Stimulated activated naive CD4-positive, alpha-beta T cell treated with Interleukin-2 at 50 U/mL for 16 hours (primary cell): ENCODE results near the gene STARD13.

Experiments
- DNase-seq: peaks from one replicate; lab custom pipeline; 2025; lab: John Stamatoyannopoulos, UW

STARD13 gene

DNA sequence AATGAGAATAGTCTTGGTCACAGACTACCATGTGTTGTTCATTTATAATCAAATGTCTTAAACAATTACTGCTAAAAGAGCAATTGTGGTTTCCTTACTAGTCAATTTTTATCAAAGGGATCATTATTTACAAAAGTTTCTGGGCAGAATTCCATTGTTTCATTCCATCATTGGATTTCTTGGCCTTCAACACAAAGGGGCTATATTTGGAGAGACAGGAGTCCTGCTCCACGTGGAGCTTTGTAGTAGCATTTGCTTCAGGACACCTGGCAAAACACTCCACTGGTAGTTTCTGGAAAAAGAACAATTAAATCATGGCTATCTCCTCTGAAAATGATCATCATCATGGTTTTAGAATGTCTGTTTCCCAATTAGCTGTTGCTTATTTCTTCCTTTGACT lies 22.3 kb upstream of the STARD13 start:
- no peak for DNase-seq

DNA sequence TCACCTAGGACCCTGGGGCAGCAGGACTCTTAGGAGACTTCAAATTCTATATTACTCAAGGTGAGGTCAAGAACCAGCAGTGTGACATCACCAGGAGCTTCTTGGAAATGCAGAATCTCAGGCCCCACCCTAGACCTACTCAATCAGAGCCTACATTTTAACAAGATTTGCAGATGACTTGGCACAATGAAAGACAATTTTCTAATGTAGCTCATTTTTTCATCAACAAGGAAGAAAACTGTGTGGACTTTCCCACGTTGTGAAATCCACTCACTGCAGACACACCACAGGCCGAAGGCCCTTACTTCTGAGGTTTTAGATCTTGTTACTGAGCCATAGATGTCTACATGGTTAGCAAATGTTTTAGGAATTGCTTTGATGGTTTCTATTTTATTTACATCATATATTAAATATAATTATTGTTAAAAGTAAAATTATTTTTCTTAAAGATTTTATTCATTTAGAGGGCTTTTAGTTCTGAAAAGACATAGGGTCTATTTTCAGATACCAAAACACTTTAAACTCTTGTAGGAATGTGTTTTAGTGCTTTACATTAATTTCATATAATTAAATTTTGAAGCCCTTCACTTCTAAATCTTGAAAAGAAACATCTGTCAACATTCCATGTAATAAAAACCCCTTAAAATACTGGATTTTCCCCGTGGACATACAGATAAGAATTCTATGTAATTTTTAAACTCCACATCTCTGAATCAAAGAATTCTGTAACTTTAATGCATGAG lies 18.5 kb upstream of the STARD13 start:
- DNase-seq: no peak

DNA sequence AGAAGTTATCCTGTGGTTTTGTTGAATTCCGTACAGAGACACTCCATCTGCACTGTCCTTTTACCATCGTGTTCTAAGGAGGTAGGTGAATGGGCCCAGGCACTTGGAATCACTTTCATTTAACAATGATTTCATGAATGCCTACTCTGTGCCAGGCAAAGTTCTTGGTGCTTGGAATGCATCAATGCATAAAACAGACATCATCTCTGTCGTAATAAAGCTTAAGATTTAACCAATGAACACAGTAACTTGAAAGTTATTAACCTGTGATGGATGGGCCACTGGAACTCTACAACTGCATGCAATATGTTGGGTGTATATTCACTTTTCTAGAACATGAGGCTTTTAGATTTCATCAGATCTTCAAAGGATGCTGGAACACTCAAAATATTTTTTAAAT lies 14.1 kb upstream of the STARD13 start:
- DNase-seq: no peak

DNA sequence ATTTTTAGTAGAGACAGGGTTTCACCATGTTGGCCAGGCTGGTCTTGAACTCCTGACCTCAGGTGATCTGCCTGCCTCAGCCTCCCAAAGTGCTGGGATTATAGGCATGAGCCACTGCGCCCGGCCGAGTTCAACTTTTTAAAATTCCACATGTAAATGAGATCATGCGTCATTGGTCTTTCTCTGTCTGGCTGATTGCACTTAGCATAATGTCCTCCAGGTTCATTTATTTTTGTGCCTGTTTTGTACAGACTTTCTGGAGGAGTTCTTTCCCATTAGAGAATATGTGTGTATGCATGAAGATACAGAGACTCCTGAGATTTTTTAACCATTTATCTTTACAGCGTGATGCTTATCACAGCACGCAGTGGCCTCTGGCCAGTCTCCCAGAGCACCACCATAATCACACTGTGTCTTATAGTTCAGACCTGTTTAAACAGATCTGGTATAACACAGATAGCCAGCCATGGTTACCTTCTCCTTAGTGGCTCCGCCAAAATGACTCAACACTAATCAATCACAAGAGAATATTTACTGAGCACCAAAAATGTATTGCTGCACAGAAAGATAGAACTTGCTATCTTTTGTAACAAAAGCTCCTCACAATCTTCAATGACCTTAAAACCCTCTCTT lies 11.4 kb upstream of the STARD13 start:
- no peak for DNase-seq

DNA sequence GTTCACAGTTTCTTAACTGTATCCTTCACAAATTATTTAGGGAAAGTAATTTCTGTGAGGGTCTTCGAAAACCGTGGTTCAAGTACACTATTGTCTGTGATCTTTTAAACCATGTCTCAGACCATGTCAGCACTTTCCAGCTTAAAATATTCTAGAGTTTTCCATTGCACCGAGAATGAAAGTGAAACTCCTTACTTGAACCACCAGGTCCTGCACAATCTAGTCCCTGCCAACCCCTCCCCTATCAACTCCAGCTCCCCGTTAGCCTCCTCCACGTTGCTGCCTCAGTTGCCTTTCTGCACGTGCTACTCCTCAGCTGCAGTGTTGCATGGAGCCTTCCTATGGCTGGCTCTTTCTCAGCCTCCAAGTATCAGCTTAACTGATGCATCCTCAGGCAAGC lies 7.2 kb upstream of the STARD13 start:
- DNase-seq: no peak

DNA sequence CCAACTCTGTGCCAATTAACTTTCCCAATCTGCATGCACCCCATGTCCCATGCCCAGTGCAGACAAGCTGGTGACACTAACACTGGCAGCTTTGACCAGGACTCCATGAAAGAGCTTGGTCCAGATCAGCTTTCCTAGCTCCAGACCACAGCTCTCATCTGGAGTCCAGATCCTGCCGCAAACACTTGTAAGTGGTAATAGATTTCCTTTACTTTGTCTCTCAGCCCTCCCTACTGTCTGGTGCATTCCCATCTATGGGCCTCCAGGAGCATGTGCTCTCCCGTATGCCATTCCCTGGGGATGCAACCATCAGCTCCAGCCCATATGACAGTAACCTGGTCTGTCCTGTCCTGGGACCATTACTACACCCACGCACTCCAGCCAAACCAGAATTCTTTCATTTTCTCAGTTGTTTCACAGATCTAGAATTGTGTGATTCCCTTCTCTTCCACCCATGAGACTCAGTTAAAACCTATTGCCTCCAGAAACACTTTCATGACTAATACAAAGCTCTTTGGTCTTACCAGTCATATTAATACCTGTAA lies 4.9 kb upstream of the STARD13 start:
- DNase-seq: no peak

DNA sequence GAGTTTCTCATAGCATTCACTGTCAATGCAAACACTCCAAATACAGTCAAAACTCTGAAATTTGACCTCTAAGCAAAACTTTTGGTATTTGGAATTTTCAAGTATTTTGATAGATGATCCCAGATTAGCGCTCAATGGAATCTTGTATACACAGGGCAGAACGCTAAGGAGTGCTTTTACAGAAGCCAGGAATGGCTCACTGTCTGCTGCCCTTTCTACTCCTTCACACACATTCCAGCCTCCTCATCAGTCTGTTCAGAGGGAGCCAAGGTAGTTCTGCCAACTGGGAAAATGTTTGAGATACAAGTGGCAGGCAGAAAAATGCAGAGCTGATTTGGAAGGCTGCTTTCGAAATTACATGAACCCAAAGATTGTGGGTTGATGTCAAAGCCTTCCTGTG lies 4.4 kb upstream of the STARD13 start:
- no peak for DNase-seq

DNA sequence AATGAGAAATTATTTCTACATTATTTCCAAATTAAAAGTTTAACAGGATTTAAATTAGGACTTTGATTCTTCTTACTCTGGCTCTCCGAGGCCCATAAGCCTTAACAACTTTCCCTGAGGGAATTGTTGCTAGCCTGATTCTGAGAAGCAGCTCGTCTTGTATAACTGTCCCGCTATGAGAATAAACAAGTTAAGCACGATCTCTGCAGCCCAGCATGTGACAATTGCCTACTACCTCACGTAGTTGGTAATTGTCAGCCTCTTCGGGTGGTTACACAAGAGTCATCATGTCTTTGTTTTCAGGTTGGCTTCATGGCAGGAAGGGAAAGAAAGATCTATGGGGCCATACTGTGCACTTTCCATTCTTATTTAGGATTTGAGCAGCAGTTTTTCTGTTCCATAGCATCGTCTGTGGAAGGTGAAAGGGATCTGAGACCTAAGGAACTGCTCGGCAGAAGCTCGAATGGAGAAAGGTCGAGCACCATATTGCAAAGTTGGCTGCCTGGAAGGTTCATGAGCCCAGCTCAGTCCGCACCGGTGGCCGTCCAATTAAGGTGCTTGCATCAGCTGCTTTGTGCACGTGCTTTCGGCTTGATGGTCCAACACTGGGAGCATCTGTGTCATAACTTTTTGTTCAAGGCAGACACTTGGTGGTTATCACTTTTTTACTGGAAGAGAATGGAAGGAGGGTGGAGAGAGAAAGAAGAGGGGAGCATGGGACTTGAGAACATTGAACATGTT lies 1.8 kb upstream of the STARD13 start:
- no peak for DNase-seq

DNA sequence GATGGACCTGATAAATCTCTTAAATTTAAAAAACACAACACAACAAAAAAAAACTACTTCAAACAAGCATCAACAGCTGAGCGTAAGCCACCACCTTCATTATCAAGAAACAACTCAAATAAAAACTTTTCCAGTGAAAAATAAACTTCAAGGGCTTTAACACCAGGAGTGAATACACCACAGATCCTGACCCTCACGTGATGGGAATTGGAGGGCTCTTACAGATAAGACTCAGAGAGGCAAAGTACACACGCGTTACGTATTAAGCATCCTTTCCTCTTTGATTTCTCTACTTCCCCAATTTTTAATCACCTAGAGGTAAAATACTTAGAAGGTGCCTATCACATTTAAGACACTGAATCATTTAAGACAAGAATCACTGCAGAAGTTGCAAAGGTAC lies 573 bp upstream of the STARD13 start:
- DNase-seq: no peak

DNA sequence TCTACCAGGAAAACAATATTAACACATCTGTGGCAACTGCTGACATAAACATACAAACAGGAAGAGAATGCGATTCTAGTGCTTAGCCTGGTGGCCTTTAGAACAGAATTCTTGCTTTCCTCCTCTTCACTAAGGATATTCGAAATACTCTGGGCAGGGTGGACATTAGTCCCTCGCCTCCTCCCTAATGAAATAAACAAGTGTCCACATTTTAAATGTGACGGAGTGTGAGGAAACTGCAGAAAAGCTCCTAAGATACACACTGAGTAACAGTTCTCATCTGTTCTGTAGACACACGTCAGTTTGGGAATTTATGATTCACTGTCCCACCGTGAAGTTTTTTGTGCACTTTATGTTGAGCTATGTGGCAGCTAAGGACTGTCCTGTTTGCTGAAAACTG lies 639 bp downstream of the STARD13 start:
- no peak for DNase-seq

DNA sequence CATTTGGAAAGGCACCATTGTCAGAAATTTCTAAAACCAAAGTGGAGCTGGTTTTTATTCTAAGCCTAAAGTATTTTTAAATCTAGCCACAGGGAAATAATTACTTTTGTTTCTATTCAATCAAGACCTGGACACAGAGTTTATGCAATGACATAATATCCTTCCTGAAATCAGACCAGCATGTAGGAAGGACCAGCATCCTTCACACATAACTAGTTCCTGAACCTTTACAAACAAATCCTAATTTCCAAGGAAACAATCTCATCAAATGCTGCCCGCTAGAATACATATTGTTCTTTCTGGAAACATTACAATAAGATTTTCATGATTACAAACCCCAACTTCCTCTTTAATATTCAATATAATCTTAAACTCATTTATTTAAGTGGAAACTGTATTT lies 1.5 kb downstream of the STARD13 start:
- DNase-seq: no peak

DNA sequence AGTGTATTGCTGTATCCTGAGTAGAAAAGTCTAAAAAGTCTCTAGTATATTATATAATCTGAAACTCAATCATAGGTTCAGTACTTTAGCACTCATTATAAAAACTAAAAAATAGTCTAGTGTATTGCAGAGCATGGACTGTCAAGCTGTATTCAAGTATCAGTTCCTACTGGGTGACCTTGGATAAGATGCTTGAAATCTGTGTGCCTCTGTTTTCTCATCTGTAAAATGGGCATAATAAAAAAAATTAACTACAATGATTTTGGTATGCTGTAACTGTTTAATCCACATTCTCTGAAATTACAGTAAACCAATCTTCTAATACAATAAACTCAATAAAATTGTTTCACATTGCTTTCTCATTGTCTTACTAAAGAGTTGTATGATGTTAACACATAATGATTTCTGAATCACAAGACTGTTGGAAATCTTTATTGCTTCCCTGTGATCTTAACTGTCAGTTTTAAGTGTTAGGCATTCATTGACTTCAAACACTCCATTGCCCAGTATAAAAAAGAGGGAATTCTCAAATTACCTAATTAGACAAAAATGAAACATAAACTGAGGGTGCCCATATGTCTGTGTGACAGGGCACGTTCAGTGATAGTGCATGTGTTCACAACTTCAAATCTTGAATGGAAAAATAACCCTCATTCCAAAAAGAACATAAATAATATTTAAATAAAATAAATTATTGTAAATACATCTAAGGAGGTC lies 2.2 kb downstream of the STARD13 start:
- no peak for DNase-seq

DNA sequence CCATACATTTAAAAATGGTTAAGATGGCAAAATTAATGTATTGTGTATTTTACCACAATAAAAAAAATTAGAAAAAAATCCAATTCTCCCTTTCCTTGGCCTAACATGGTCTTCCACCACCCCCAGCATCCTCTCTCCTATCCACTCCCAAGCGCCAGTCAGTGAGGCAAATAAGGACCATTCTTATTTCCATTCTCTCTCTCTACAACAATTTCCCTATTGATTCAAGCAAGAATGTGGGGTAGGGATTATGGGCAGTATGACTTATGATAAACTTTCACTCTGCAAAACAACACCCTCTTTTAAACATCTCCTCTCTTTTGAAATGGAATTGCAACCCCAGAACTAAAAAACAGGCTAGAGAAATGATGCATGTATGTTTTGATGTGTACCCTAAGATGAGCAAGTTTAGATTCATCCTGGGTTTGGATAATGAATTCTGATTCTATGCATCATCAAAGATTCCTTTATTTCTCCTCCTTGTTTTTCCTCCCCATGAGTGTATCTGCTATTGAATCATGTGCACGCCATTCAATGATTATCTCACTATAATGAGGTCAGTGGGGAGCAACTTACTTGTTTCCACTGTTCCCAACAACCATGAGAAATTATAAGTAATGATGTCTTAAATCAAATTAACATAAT lies 3.5 kb downstream of the STARD13 start:
- DNase-seq: no peak

DNA sequence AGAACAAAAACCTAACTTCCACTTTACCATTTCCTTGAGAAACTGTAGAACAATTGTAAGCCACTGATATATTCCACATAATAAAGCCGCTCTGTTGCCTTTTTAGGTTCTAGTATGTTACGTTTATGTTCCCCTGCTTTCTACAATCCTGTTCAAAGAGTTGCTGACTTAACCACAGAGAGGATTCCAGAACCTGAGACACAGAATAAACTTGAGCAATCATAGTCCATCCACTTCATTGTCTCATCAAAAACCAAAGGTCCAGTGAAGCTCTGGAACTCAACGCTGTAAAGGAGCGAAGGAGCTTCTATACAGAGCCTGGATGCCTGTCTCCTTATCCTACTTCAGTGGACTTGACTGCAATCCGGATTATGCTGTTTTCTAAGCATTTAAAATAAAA lies 4.6 kb downstream of the STARD13 start:
- no peak for DNase-seq

DNA sequence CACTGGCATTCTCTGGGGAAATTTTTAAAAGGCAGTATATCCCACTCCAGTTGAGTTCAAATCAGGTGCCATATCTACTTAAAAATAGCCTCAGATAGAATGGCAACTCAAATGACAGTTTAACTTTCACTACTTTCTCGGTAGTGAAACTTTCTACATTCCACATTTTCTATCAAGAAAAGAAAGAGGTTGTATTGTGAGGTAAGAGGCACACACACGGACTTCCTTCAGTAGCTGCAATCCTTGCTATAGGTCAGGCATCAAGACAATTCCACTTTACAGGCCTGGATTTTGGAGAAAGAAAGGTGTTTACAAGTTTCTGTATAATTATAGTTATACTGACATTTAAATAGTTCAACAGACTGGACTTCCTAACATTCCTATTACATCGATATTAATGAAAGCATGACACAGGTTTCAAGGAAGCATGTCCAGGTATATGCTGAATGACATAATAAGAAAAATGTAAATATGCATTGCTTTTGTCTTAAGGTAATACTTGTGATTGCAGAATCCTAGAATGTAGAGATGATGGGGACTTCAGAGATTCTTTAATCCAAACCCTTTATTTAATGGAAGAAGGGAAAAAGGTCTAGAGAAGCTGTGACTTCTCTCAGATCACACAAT lies 5.2 kb downstream of the STARD13 start:
- DNase-seq: no peak

DNA sequence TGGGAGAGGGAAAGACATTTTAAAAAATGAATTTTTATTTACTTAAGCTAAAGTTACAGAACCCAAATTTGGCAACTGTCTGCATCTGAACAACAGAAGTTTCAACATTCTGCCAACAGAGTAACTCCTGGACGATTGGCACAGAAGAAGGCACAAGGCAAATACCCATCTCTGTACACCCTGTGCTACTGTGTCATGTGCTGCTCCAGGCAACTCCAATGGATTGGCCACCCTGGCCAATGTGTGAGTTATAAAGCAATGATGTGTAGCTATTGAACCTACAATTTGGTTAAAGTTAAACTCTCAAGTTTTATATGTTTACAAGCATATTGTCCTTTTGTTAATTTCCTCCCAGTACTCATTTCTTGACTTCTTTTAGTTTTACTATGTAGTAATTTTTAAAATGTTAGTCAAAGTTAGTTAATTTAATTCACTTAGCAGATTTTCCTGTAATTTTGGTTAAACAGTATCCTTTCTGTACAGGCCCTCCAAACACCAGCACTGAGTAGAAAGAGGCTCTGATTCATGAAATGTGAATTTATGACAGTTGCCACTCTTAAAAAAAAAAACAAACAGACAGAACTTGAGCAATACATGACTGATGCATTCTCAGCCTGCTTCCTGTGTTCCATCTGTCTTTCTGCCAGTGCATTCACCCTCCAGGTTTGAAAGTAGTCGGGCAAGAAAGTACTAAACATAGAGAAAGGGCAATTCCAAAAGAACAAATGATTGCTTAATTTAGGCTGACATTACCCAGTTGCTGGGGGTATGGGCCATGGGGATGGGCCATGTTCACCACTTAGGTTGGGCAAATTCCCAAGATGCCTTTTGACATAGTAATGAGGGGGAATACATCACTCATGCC lies 5.9 kb downstream of the STARD13 start:
- no peak for DNase-seq

DNA sequence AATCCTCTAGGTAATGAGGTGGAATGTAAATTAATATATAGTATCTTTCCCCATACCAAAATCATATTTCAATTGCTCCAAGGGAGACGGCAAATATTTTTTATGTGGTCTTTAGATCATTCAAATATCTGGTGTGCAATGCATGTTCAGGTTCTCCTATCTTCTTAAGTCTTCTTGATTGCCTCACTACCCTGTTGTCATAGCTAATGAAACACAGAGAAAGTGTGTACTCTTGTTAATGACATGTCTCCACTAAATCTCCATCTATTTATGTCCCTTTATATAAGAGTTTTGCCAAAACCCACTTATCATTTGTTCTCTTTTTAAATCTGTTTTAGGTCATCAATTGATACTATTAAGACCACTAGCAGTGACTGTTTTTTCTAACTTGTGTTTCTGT lies 6.6 kb downstream of the STARD13 start:
- DNase-seq: no peak

DNA sequence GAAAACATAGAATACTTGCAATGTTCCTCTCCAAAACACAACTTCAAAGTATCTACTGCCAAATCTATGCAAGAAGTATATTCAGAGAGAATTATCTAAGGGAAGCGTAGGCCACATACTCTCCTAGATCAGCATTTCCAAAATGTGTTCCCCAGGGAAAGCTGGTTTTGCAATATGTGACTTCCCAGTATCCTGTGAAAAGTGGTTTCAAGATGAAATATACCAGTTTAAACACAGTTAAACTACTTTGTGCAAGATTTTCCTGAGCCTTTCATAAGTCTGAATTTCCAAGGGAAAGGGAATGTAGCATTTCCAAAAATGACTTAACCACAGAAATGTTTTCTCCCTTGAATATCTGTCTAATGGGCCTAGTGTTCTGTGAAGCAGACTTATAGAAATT lies 7.6 kb downstream of the STARD13 start:
- DNase-seq: no peak

DNA sequence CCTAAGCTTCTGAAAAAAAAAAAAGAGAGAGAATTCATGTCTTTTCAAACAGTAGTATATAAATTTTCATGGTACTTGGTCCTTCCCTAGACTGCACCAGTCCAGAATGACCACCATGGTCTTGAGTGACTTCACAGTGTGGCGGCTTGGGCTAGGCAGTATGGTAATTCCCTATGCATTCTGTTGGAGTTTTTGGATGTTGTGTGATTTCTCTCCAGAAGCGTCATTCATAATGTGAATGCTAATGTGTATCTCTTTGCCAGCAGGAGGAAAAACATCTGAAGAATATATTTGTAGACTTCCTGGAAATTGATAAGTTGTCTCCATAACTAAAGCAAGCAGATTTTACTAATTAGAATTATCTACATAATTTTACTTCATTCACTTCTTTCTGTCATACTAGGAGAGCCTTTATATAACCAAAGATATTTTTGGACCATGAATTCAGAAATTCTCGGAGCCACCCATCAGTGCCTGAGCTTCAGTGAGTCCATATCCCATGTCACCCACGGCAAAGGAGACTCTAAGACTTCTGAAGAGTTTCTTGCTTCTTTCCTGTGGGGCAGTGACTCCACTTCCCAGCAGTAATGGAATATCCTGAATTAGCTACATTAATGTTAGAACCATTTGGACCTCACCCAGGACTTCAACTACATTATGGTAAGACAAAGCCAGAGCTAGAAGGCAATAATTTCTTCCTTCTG lies 8.4 kb downstream of the STARD13 start:
- no peak for DNase-seq

DNA sequence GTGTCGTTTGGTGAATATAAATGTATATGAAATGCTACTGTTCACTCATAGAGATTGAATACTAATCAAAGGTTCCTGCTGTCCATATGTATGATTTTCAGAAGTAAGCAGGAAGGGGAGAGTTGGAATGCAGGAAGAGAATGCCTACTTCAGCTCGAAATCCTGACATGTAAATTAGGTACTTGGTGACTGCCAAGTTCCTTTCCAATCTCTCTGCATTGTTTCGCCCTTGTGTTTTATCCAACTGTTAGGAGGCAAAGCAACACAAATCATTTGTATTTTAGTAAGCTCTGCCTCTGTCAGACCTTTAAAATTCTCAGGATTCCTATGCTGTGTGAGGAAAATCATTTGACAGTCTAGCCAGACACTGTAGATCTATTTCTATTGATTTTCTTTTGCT lies 9.0 kb downstream of the STARD13 start:
- DNase-seq: no peak
